Neural progenitor cell (in vitro differentiated cells): ENCODE measurements around the gene NUP93.

Experiments
- CTCF ChIP-seq: fragments of 200-600 bp; sonication (generic); IDR thresholded peaks from 2 replicates; pipeline ENCODE4 v1.5.1; 2017; ENCODE audit warnings: antibody characterized with exemption, mild to moderate bottlenecking
- EZH2 ChIP-seq: fragments of 200-600 bp; sonication (generic); IDR thresholded peaks from 2 replicates; pipeline ENCODE4 v1.6.1; 2017; ENCODE audit warnings: antibody characterized with exemption, mild to moderate bottlenecking, moderate library complexity
- EZH2phosphoT487 ChIP-seq: fragments of 200-600 bp; sonication (generic); IDR thresholded peaks from 2 replicates; pipeline ENCODE4 v1.6.1; 2017; ENCODE audit warnings: antibody characterized with exemption

- TF ChIP-seq CTCF (no peak), EZH2phosphoT487 (no peak), EZH2 (no peak)
Observed at GRCh38 chr16:56747486-56748045, 17.6 kb downstream of the NUP93 start.
